ENCODE results near the gene RNF168.
A peak's percentile ranks its signal among the peaks of the same experiment; 100 is the strongest.

The RNF168 gene

GRCh38 chr3:196501316-196502044, 2.1 kb downstream of the RNF168 start:
- Histone ChIP-seq H3K4me3 (ENCODE audit: insufficient read depth, low read depth, low read length) (peak overlapping the region; percentile 71), H3K27me3 (ENCODE audit: control insufficient read depth, insufficient read depth, low read length, poor library complexity, severe bottlenecking) (no peaks in the 10 kb centered on the region), H3K4me1 (ENCODE audit: control insufficient read depth, insufficient read depth, low read length) (no peaks in the 10 kb centered on the region), H3K36me3 (ENCODE audit: control insufficient read depth, insufficient read depth, low read length) (no peaks in the 10 kb centered on the region), H3K27ac (ENCODE audit: insufficient read depth, low read depth, low read length, poor library complexity, severe bottlenecking) (no peak overlapping the region), H3K9me3 (ENCODE audit: control insufficient read depth, low read length) (no peaks in the 10 kb centered on the region)
- 3 to 5% methylated on average over 10 to 12 of the region's 14 CpGs for WGBS, 2 experiments

- H3K36me3 ChIP-seq (ENCODE audit: control insufficient read depth, insufficient read depth, low read length), result no peaks in the 10 kb centered on the region
Observed at GRCh38 chr3:196499807-196500524, 3.6 kb downstream of the RNF168 start.

GRCh38 chr3:196499061-196499460, 4.5 kb downstream of the RNF168 start:
- Histone ChIP-seq H3K4me3 (ENCODE audit: insufficient read depth, low read depth, low read length) (no peak overlapping the region), H3K36me3 (ENCODE audit: control insufficient read depth, insufficient read depth, low read length) (no peaks in the 10 kb centered on the region), H3K27ac (ENCODE audit: insufficient read depth, low read depth, low read length, poor library complexity, severe bottlenecking) (no peak overlapping the region), H3K27me3 (ENCODE audit: control insufficient read depth, insufficient read depth, low read length, poor library complexity, severe bottlenecking) (no peaks in the 10 kb centered on the region), H3K9me3 (ENCODE audit: control insufficient read depth, low read length) (no peaks in the 10 kb centered on the region), H3K4me1 (ENCODE audit: control insufficient read depth, insufficient read depth, low read length) (no peaks in the 10 kb centered on the region)
- 90 to 92% methylated on average over 5 of the region's 5 CpGs for WGBS, 2 experiments

More at GRCh38 chr3:196499807-196500524, 3.6 kb downstream of the RNF168 start:
- WGBS, 2 experiments, result 71 to 73% methylated on average over 11 of the region's 11 CpGs
- Histone ChIP-seq H3K27me3 (ENCODE audit: control insufficient read depth, insufficient read depth, low read length, poor library complexity, severe bottlenecking) (no peaks in the 10 kb centered on the region), H3K4me1 (ENCODE audit: control insufficient read depth, insufficient read depth, low read length) (no peaks in the 10 kb centered on the region), H3K9me3 (ENCODE audit: control insufficient read depth, low read length) (no peaks in the 10 kb centered on the region), H3K4me3 (ENCODE audit: insufficient read depth, low read depth, low read length) (peak overlapping the region; percentile 71), H3K27ac (ENCODE audit: insufficient read depth, low read depth, low read length, poor library complexity, severe bottlenecking) (no peak overlapping the region)

GRCh38 chr3:196498297-196498696, 5.3 kb downstream of the RNF168 start:
- no peaks in the 10 kb centered on the region for H3K9me3 ChIP-seq (ENCODE audit: control insufficient read depth, low read length)
- H3K4me1 ChIP-seq (ENCODE audit: control insufficient read depth, insufficient read depth, low read length), result no peaks in the 10 kb centered on the region
- H3K27me3 ChIP-seq (ENCODE audit: control insufficient read depth, insufficient read depth, low read length, poor library complexity, severe bottlenecking), result no peaks in the 10 kb centered on the region
- no peak overlapping the region for H3K27ac ChIP-seq (ENCODE audit: insufficient read depth, low read depth, low read length, poor library complexity, severe bottlenecking)
- WGBS, 2 experiments, result 91 to 95% methylated on average over 8 of the region's 8 CpGs
- no peaks in the 10 kb centered on the region for H3K36me3 ChIP-seq (ENCODE audit: control insufficient read depth, insufficient read depth, low read length)
- no peak overlapping the region for H3K4me3 ChIP-seq (ENCODE audit: insufficient read depth, low read depth, low read length)

- 91 to 95% methylated on average over 4 of the region's 4 CpGs for WGBS, 2 experiments
- Histone ChIP-seq H3K4me1 (ENCODE audit: control insufficient read depth, insufficient read depth, low read length) (no peaks in the 10 kb centered on the region), H3K27ac (ENCODE audit: insufficient read depth, low read depth, low read length, poor library complexity, severe bottlenecking) (no peak overlapping the region), H3K4me3 (ENCODE audit: insufficient read depth, low read depth, low read length) (no peak overlapping the region), H3K27me3 (ENCODE audit: control insufficient read depth, insufficient read depth, low read length, poor library complexity, severe bottlenecking) (no peaks in the 10 kb centered on the region), H3K36me3 (ENCODE audit: control insufficient read depth, insufficient read depth, low read length) (no peaks in the 10 kb centered on the region), H3K9me3 (ENCODE audit: control insufficient read depth, low read length) (no peaks in the 10 kb centered on the region)
Observed at GRCh38 chr3:196496183-196496582, 7.4 kb downstream of the RNF168 start.

GRCh38 chr3:196493292-196493691, 10.3 kb downstream of the RNF168 start:
- H3K36me3 ChIP-seq (ENCODE audit: control insufficient read depth, insufficient read depth, low read length), result no peaks in the 10 kb centered on the region
- no peak overlapping the region for H3K27ac ChIP-seq (ENCODE audit: insufficient read depth, low read depth, low read length, poor library complexity, severe bottlenecking)
- no peaks in the 10 kb centered on the region for H3K9me3 ChIP-seq (ENCODE audit: control insufficient read depth, low read length)
- H3K4me3 ChIP-seq (ENCODE audit: insufficient read depth, low read depth, low read length), result no peak overlapping the region
- 93 to 95% methylated on average over 7 of the region's 7 CpGs for WGBS, 2 experiments
- H3K4me1 ChIP-seq (ENCODE audit: control insufficient read depth, insufficient read depth, low read length), result no peaks in the 10 kb centered on the region
- no peaks in the 10 kb centered on the region for H3K27me3 ChIP-seq (ENCODE audit: control insufficient read depth, insufficient read depth, low read length, poor library complexity, severe bottlenecking)

GRCh38 chr3:196492080-196492479, 11.5 kb downstream of the RNF168 start:
- 100% methylated on average over 1 to 2 of the region's 2 CpGs for WGBS, 2 experiments
- no peaks in the 10 kb centered on the region for H3K9me3 ChIP-seq (ENCODE audit: control insufficient read depth, low read length)
- H3K36me3 ChIP-seq (ENCODE audit: control insufficient read depth, insufficient read depth, low read length), result peaks cover 3% of the 10 kb centered on the region
- no peaks in the 10 kb centered on the region for H3K27me3 ChIP-seq (ENCODE audit: control insufficient read depth, insufficient read depth, low read length, poor library complexity, severe bottlenecking)
- no peak overlapping the region for H3K27ac ChIP-seq (ENCODE audit: insufficient read depth, low read depth, low read length, poor library complexity, severe bottlenecking)
- H3K4me1 ChIP-seq (ENCODE audit: control insufficient read depth, insufficient read depth, low read length), result no peaks in the 10 kb centered on the region
- no peak overlapping the region for H3K4me3 ChIP-seq (ENCODE audit: insufficient read depth, low read depth, low read length)

GRCh38 chr3:196489747-196490146, 13.8 kb downstream of the RNF168 start:
- WGBS, 2 experiments, result 95 to 96% methylated on average over 10 of the region's 10 CpGs

GRCh38 chr3:196486263-196486662, 17.3 kb downstream of the RNF168 start:
- peaks cover 28% of the 10 kb centered on the region for H3K36me3 ChIP-seq (ENCODE audit: control insufficient read depth, insufficient read depth, low read length)
- H3K9me3 ChIP-seq (ENCODE audit: control insufficient read depth, low read length), result no peaks in the 10 kb centered on the region
- no peaks in the 10 kb centered on the region for H3K27me3 ChIP-seq (ENCODE audit: control insufficient read depth, insufficient read depth, low read length, poor library complexity, severe bottlenecking)
- no peak overlapping the region for H3K27ac ChIP-seq (ENCODE audit: insufficient read depth, low read depth, low read length, poor library complexity, severe bottlenecking)
- H3K4me1 ChIP-seq (ENCODE audit: control insufficient read depth, insufficient read depth, low read length), result no peaks in the 10 kb centered on the region
- 90 to 97% methylated on average over 8 of the region's 8 CpGs for WGBS, 2 experiments
- no peak overlapping the region for H3K4me3 ChIP-seq (ENCODE audit: insufficient read depth, low read depth, low read length)

More at GRCh38 chr3:196489747-196490146, 13.8 kb downstream of the RNF168 start:
- Histone ChIP-seq H3K27me3 (ENCODE audit: control insufficient read depth, insufficient read depth, low read length, poor library complexity, severe bottlenecking) (no peaks in the 10 kb centered on the region), H3K4me3 (ENCODE audit: insufficient read depth, low read depth, low read length) (no peak overlapping the region), H3K4me1 (ENCODE audit: control insufficient read depth, insufficient read depth, low read length) (no peaks in the 10 kb centered on the region), H3K27ac (ENCODE audit: insufficient read depth, low read depth, low read length, poor library complexity, severe bottlenecking) (no peak overlapping the region), H3K9me3 (ENCODE audit: control insufficient read depth, low read length) (no peaks in the 10 kb centered on the region), H3K36me3 (ENCODE audit: control insufficient read depth, insufficient read depth, low read length) (peaks cover 8% of the 10 kb centered on the region)

GRCh38 chr3:196477678-196478077, 25.9 kb downstream of the RNF168 start:
- peaks cover 45% of the 10 kb centered on the region for H3K36me3 ChIP-seq (ENCODE audit: control insufficient read depth, insufficient read depth, low read length)
- H3K9me3 ChIP-seq (ENCODE audit: control insufficient read depth, low read length), result no peaks in the 10 kb centered on the region
- WGBS, 2 experiments, result 98 to 99% methylated on average over 4 of the region's 4 CpGs
- no peak overlapping the region for H3K27ac ChIP-seq (ENCODE audit: insufficient read depth, low read depth, low read length, poor library complexity, severe bottlenecking)
- H3K4me3 ChIP-seq (ENCODE audit: insufficient read depth, low read depth, low read length), result no peak overlapping the region
- H3K4me1 ChIP-seq (ENCODE audit: control insufficient read depth, insufficient read depth, low read length), result no peaks in the 10 kb centered on the region
- H3K27me3 ChIP-seq (ENCODE audit: control insufficient read depth, insufficient read depth, low read length, poor library complexity, severe bottlenecking), result no peaks in the 10 kb centered on the region
